HL-60/S4 treated with retinoic acid at 250 ng/mL for 4 days and 3 days (cell line): Measurements from ENCODE around the gene GGCX.

Experiments used
- in situ Hi-C: fragments of 300-500 bp; cut with MboI; formaldehyde crosslinking; loops from 2 replicates; pipeline ENCODE4 v1.7.0; 2022; ENCODE audit warnings: low sequenced_read_pairs

GGCX gene

DNA sequence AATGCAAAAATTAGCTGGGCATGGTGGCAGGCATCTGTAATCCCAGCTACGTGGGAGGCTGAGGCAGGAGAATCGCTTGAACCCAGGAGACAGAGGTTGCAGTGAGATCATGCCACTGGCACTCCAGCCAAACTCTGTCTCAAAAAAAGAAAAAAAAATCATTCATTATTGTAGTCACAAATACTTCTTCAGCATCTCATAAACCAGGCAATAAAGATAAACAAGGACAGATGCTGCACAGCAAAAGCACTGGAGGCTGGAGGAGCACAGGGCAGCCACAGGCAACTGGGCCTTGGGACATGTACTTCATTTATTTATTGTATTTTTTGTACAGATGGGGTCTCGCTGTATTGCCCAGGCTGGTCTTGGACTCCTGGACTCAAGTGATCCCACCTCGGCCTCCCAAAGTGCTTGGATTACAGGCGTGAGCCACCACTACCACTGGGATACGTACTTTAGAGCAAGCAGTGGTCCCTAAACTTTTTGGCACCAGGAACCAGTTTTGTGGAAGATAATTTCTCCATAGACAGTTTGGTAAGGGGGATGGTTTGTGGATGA is 39.1 kb downstream of the GGCX start:
- in situ Hi-C loops, result no loop called here

DNA sequence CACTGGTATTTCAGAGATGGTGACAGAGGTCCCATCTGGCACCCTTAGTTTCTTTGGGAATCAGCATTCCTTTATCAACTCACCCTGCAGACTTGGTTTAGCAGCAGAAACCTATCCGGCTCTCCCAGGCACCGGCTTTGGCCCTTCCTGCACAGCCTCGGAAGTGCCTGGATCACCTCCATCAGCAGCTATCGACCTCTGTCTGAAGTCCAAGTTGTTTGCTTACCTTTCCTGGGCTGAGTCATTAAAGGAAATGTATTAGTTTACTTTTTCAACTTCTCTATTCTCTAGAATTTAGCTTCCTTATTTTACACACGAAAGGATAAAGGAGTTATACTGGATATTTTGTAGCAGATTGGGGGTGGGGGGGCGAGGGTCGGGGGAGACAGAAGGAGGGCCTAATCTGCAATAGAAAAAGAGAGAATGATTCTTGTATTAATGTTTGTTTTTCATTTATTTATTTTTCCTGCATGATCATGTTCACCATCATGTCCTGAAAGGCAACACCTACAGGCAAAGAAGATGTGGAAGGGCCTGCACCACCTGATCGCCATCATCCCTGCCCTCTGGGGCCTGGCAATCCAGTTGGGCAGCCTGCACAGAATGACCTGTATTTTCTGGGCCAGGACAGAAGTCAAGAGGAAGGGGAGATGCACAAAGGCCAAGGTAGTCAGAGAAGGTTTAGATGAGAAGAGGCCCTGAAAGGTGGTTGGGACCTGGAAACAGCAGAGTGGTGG is 44.5 kb downstream of the GGCX start:
- in situ Hi-C loops, result no loop called here

DNA sequence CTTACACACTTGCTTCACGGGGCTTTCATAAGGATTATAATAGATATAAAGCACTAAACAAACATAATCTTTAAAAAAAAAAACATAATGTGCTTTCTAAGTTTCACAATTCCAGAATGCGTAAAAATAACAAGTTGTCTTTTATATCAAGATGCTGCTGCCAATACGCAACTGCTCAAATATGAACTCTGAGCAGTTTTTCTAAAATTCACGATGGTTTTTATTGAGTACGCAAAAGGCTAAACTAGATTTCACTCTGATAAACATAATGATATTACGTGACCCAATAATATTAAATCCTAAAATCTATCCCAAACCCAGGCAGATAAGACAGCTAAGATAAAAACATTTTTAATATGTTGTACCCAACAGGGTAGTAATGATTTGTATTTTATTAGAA is 47.0 kb downstream of the GGCX start:
- in situ Hi-C loops, result no loop called here

DNA sequence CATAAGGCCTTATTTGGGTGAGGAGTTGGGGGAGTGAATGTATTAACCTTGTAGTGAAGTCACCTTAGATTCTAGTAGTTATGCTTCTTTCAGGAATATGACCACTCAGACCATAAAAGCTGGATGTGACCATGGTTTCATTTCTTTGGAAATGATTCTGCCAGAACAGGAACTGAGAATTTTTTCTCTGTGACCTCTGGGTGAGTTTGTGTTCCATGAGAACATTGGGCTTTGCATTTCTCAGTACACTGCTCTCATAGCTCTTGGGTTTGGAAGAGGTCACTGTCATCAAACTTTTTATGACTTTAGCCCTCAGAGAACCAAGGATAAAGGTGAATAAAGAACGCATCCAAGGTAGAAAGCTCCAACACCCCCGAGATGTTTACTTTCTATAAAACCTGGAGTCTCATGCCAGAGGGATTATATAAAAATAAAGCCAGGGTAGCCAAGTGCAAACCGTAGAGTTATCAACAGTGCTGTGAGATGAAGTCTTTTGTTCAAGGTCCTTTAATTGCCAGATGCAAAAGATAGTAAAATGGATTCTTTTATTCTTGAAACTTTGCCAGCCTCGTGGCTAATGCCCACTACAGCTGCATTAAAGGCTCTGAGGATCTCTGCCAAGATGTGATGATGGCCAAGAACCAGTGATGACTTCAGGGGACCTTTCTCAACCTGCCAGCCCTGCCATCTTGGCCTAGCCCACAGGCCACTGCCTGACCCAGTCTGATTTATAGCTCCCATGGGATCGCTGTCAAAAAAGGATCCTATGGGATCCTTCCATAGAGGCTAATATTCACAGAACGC is 50.1 kb downstream of the GGCX start:
- in situ Hi-C loops, result no loop called here

DNA sequence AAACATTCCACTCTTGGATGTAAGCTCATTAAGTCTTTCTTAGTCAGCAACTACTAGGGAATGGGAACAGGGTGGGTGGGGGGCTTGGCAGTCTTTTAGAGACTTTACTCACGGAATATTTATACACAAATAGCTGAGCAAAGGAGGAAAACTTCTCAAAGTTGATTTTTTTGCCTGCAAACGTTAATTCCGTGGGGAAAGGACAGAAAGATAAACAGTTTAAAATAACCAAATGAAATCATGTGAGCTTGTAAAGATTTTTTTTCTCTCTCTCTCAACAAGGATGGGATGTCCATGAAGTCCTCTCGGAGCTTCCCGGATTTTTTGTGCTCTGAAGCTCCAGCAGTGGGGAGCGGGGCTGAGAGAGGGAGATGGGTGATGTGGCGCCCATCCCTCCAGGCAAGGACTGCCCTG is 54.5 kb downstream of the GGCX start:
- in situ Hi-C loops, result no loop called here

GRCh38 chr2:85505551-85506238 is 55.6 kb downstream of the GGCX start:
- in situ Hi-C loops, result no loop called here

DNA sequence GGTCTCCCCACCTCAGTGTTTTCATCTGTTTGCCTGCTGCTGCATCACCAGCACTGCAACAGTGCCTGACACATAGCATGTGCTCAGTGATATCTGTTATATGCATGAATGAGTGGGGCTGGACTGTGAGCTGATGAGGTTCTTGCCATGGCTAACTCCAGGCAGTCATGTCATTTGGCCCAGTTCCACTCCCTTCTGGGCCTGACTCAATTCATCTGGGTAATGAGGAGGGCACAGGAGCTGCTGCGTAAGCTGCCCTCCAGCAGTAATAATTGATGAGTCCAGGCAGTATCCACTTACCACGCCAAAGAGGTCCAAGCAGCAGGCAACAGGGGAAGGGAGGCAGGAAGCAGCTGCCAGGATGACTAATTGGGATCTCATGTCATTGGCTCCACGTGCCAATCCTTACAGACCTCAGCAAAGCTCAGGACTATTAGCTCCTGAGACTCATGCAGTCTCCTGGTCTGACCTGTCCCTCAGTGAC is 56.5 kb downstream of the GGCX start:
- in situ Hi-C loops, result no loop called here

DNA sequence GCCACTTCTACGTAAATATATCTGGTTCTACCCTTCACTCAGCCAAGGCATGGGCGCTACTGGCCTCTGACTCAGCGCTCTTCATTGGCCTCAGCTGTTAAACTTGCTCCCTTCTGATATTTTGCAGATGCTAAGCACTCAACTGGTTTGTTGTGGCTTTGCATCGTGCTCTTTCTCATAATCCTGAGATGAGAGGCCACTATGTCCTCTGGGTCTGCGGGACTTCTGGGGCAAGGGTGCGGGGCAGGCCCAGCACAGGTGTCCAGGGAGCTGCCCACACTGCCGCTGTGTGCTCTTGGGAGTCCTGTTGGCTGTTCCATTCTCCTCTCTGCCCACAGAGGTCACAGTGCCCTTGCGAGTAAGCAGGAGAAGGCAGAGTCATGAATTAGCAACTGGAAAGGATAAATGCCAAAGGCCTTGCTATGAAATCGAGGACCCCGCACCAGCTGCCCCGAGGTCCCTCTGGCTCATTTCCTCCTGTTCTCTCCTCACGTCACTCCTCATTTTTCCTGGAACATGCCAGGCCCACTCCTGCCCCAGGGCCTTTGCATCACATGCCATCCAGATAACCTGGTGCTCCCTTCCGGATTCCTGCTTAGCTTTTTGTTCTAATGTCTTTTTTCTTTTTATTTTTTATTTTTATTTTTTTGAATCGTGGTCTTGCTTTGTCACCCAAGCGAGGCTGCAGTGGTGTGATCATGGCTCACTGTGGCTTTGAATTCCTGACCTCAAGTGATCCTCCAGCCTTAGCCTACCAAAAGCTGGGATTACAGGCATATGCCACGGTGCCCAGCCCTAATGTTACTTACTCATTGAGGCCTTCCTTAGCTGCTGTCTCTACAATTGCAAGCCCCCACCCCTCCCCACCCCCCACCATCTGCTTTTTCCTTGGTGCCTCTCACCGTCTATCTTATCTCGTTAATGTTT is 57.2 kb downstream of the GGCX start:
- in situ Hi-C loops, result no loop called here

DNA sequence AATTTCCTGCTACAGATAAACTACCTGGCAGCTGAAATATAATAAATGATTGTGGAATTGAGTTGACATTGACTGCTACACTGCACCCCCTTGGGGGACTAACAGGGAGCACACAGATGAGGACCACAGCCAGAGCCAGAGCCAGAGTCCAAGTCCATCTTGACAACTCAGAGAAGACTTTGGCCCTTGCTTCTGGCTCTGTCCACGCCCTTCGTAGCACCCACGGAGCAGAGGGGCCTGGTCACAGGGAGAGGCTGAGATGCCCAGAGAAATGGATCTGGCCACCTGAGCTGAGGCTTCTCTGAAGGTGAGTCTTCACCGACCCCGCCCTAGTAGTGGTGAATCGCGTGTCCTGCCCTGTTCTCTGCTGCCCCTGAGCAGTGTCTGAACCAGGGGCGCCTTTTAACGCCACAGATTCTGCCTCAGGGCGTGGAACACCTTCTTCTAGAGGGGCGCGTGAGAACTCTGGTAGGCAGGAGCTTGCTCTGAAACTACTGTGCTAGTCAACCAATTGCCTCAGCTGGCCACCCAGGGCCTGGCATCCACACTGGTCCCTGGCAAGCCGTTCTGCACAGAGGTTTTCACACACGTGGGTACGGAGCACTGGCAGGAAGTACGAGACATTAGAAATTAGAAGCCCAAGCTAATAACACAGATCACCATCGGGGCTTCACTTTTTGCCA is 58.0 kb downstream of the GGCX start:
- in situ Hi-C loops, result no loop called here

- in situ Hi-C loops, result no loop called here
These were observed 58.6 kb downstream of the GGCX start for GRCh38 chr2:85502720-85503119.

- in situ Hi-C loops, result no loop called here
These were observed 60.0 kb downstream of the GGCX start for GRCh38 chr2:85501248-85501647.

DNA sequence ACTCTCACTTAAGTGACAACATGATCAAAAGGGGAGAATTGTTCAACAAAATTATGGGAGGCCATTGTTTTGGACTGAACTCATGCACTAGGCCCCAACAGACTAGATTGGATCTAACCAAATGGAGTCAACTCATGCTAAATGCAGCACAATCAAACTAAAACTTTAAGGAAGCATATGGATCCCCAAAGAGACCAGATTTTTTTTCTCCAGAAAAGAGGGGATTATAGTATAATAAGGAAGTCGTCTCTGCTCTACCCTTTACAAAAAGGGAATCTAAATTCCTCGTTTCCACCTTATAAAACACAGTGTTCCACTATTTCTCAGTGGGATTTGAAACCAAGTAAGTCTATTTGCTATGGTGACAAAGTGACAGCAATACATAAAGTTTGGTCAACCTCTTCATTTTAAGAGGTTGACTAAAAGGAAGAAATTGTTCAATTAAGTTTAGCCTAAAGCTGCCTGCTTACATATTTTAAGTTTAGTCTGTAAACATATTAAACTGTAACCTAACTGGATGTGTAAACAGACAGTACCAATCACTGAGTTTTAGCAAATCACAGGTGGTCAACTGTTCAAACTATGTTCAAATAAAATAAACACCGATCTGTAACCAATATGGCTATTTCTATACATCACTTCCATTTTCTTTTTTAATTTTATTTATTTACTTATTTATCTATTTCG is 63.2 kb downstream of the GGCX start:
- in situ Hi-C loops, result no loop called here

DNA sequence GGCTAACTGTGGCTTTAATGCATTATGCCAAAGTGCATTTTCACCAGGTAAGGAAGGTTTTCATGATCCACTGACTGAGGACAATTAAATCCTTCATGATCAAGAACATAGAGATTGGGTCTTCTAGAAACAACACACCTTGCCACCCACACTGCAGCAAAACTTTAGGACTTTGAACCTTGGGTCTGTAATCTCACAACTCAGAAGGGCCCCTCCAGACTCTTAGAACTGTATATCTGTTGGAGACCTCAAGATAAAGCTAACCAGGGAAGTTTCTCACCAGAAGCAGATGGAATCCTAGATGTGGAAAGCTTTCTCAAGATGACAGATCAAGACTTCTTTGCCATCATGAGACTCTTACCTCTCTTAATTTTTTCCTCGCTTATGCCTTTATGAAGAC is 64.9 kb downstream of the GGCX start:
- in situ Hi-C loops, result no loop called here
